GM23338 (cell line): ENCODE data around the gene NRXN2. TPM values are rescaled to one million over a fixed set of nuclear protein-coding genes. Genes with fewer than 3 reads are reported as not detected.
A peak's percentile ranks its signal among the peaks of the same experiment; 100 is the strongest.

Experiments
- ATAC-seq: fragments of 200-7000 bp; cut with Tn5 transposase; 3 replicates; pipeline ENCODE4 v1.9.1; 2020
- DNase-seq: peaks from one replicate; pipeline ENCODE4 v3.0.0-alpha.2; 2015; ENCODE audit warnings: low spot score
- H2AFZ ChIP-seq: fragments of 200-600 bp; sonication (generic); 2 replicates; pipeline ENCODE4 v1.8.0; 2016; ENCODE audit warnings: antibody characterized with exemption, mild to moderate bottlenecking, moderate library complexity
- H3F3A ChIP-seq: fragments of 200-600 bp; sonication (generic); replicated peaks from 2 replicates; pipeline ENCODE4 v1.8.0; 2017; ENCODE audit warnings: antibody characterized with exemption, mixed run types, low read depth
- H3K27ac ChIP-seq: fragments of 200-600 bp; sonication (generic); 2 replicates; pipeline ENCODE4 v1.6.1; 2016; ENCODE audit warnings: low read depth
- H3K27me3 ChIP-seq: fragments of 200-600 bp; sonication (generic); 2 replicates; pipeline ENCODE4 v1.8.0; 2016; ENCODE audit warnings: mild to moderate bottlenecking, mixed run types, moderate library complexity; ENCODE audit not compliant: insufficient read depth
- H3K36me3 ChIP-seq: fragments of 200-600 bp; sonication (generic); 2 replicates; pipeline ENCODE4 v1.8.0; 2016; ENCODE audit warnings: mild to moderate bottlenecking; ENCODE audit not compliant: insufficient read depth
- H3K4me1 ChIP-seq: fragments of 200-600 bp; sonication (generic); 2 replicates; pipeline ENCODE4 v1.8.0; 2016; ENCODE audit warnings: mild to moderate bottlenecking, moderate library complexity; ENCODE audit not compliant: insufficient read depth
- H3K4me2 ChIP-seq: fragments of 200-600 bp; sonication (generic); 2 replicates; pipeline ENCODE4 v1.7.1; 2017; ENCODE audit warnings: mixed run types
- H3K4me3 ChIP-seq: fragments of 200-600 bp; sonication (generic); 2 replicates; pipeline ENCODE4 v1.6.1; 2016; ENCODE audit warnings: mixed run types
- H3K79me2 ChIP-seq: fragments of 200-600 bp; sonication (generic); replicated peaks from 2 replicates; pipeline ENCODE4 v1.8.0; 2017; ENCODE audit warnings: mild to moderate bottlenecking; ENCODE audit not compliant: insufficient read depth
- H3K9me2 ChIP-seq: fragments of 200-600 bp; sonication (generic); 2 replicates; pipeline ENCODE4 v1.8.0; 2017; ENCODE audit not compliant: insufficient read depth
- H4K20me1 ChIP-seq: fragments of 200-600 bp; sonication (generic); replicated peaks from 2 replicates; pipeline ENCODE4 v1.8.0; 2017; ENCODE audit warnings: mild to moderate bottlenecking; ENCODE audit not compliant: insufficient read depth
- H3K27ac Mint-ChIP-seq: 2 replicates; pipeline ENCODE4 v1.8.0; 2020; ENCODE audit warnings: inconsistent platforms, mild to moderate bottlenecking, moderate library complexity, mixed read lengths
- H3K27me3 Mint-ChIP-seq: 3 replicates; pipeline ENCODE4 v1.8.0; 2022; ENCODE audit warnings: low read depth, mild to moderate bottlenecking, moderate library complexity, mixed read lengths, inconsistent platforms; ENCODE audit not compliant: insufficient read depth, poor library complexity
- H3K36me3 Mint-ChIP-seq: 3 replicates; pipeline ENCODE4 v1.8.0; 2021; ENCODE audit warnings: low read depth, mild to moderate bottlenecking, inconsistent platforms, moderate library complexity, mixed read lengths
- H3K4me1 Mint-ChIP-seq: 3 replicates; pipeline ENCODE4 v1.8.0; 2020; ENCODE audit warnings: mild to moderate bottlenecking, inconsistent platforms, mixed read lengths
- H3K4me3 Mint-ChIP-seq: 3 replicates; pipeline ENCODE4 v1.8.0; 2021; ENCODE audit warnings: moderate library complexity, mild to moderate bottlenecking, inconsistent platforms, mixed read lengths
- H3K9me3 Mint-ChIP-seq: 3 replicates; pipeline ENCODE4 v1.8.0; 2020; ENCODE audit warnings: moderate library complexity, mild to moderate bottlenecking, inconsistent platforms, mixed read lengths
- CTCF ChIP-seq, 2 experiments: fragments of 200-600 bp in 1 of 2; sonication (generic) in 1 of 2; conservative IDR thresholded peaks; 2 replicates each; pipeline versions ENCODE4 v1.5.1 to v1.6.1; 2016 to 2017; ENCODE audit warnings: antibody characterized with exemption in 2 of 2, low read depth in 2 of 2, mild to moderate bottlenecking in 2 of 2, moderate library complexity in 1 of 2
- EZH2 ChIP-seq: fragments of 200-600 bp; sonication (generic); IDR thresholded peaks from one replicate; pipeline ENCODE4 v1.8.0; 2017; ENCODE audit warnings: antibody characterized with exemption, mild to moderate bottlenecking, low read depth; ENCODE audit not compliant: unreplicated experiment
- EZH2phosphoT487 ChIP-seq: fragments of 200-600 bp; sonication (generic); IDR thresholded peaks from one replicate; pipeline ENCODE4 v1.8.1; 2018; ENCODE audit warnings: antibody characterized with exemption; ENCODE audit not compliant: unreplicated experiment
- JUNB ChIP-seq: IDR thresholded peaks from one replicate; pipeline ENCODE4 v1.6.1; 2016; ENCODE audit warnings: antibody characterized with exemption; ENCODE audit not compliant: unreplicated experiment
- NANOG ChIP-seq: IDR thresholded peaks from 2 replicates; pipeline ENCODE4 v1.6.1; 2016; ENCODE audit warnings: antibody characterized with exemption, borderline replicate concordance
- POLR2AphosphoS5 ChIP-seq: IDR thresholded peaks from 2 replicates; pipeline ENCODE4 v1.6.1; 2016; ENCODE audit warnings: antibody characterized with exemption, low read depth
- REST ChIP-seq: IDR thresholded peaks from one replicate; pipeline ENCODE4 v1.6.1; 2018; ENCODE audit warnings: antibody characterized with exemption; ENCODE audit not compliant: unreplicated experiment
- ZNF114 ChIP-seq: fragments of 250-450 bp; sonication (Bioruptor Pico); IDR thresholded peaks from 2 replicates; pipeline ENCODE4 v1.5.0; 2020; ENCODE audit warnings: mild to moderate bottlenecking, moderate library complexity
- ZNF462 ChIP-seq: fragments of 250-450 bp; sonication (Bioruptor Pico); IDR thresholded peaks from 2 replicates; pipeline ENCODE4 v1.5.0; 2020; ENCODE audit warnings: mild to moderate bottlenecking, moderate library complexity
- polyA plus RNA-seq: library from polyadenylated mRNA; unstranded; fragments of >200 nt; fragmentation: Nextera tagmentation; extraction: Ambion mirVana; gene quantifications from 2 replicates; pipeline ENCODE4 v1.2.1, GENCODE V29; 2016
- total RNA-seq: library from RNA; depleted of rRNA; stranded (reverse); fragments of >200 nt; shearing (Covaris generic); gene quantifications from 2 replicates; pipeline ENCODE4 v1.2.3, GENCODE V29; 2014

The NRXN2 gene
- total and polyA plus RNA-seq, 2 experiments from 2014 or later, result 3.4 to 17.0 TPM

- Histone ChIP-seq H3K9me2 (no peaks in the 10 kb centered on the region), H3K27me3 (peaks cover 45% of the 10 kb centered on the region), H3F3A (peaks cover 18% of the 10 kb centered on the region), H4K20me1 (peaks cover 5% of the 10 kb centered on the region; the same call in 1 of the 2 replicates), H3K36me3 (no peaks in the 10 kb centered on the region), H2AFZ (no peak overlapping the region), H3K27ac (no peak overlapping the region), H3K79me2 (no peaks in the 10 kb centered on the region), H3K4me3 (no peak overlapping the region), H3K4me2 (peak overlapping the region; percentile 88), H3K4me1 (peaks cover 39% of the 10 kb centered on the region)
- Mint-ChIP-seq H3K4me1 (peaks cover 60% of the 10 kb centered on the region), H3K36me3 (no peaks in the 10 kb centered on the region; the same call in 2 of the 3 replicates), H3K4me3 (no peak overlapping the region; the same call in 2 of the 3 replicates), H3K27ac (no peak overlapping the region), H3K27me3 (peaks cover 58% of the 10 kb centered on the region), H3K9me3 (no peaks in the 10 kb centered on the region)
- TF ChIP-seq REST (no peak), EZH2phosphoT487 (no peak), POLR2AphosphoS5 (no peak), CTCF (conservative IDR thresholded peaks at IDR 0.05; ENCODE audit: low read depth in 2 of 2) (no peak), ZNF114 (CRISPR knock-in tag) (no peak), EZH2 (no peak), ZNF462 (no peak), JUNB (no peak), NANOG (no peak)
- DNase-seq, result no peak
- ATAC-seq, result no peak
Measured at GRCh38 chr11:64715110-64715509, 7.9 kb downstream of the NRXN2 start.
